Hippocampal formation (tissue), 2 donors: ENCODE data around the gene ZXDC.

Source experiments
- DNase-seq, 2 donors: peaks; one replicate each; lab custom pipeline; 2025; lab: John Stamatoyannopoulos, UW

Gene ZXDC

GRCh38 chr3:126474498-126475412 lies 936 bp downstream of the ZXDC start:
- DNase-seq = no peak

- no peak for DNase-seq
Observed at GRCh38 chr3:126473292-126474168, 2.2 kb downstream of the ZXDC start.

DNA sequence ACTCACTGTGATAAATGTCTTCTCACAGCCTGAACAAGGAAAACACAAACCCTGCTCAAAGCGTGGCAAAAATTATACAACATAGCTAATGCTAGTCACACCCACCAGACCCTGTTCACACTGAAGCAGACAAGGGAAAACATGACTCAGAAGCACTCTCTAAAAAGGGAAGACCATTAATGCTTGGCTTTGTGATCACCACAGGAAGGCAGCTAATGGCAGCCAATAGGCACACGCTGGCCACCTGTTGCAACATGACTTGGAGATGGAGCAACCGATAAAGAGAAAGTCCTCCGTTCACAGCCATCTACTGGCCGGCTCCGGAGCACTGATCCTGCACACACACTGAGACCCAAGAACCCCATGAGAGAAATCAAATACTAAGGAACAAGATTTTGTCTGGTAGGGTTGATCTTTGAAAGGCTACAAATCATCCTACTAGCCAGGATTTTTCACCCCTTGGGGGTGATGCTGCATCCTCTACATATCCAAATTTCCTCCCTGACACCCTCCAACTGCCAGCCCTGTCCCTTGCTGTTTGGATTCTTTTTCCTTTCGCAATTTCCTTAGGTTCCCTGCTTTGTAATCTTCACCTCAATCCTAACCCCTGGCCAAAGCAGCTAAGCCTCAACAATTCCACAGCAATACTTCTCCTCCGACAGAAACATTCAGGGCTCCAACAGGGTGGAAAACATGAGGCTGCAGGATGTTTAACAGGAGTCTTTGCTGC lies 3.2 kb downstream of the ZXDC start:
- peak; percentile 28 to 38 for DNase-seq

DNA sequence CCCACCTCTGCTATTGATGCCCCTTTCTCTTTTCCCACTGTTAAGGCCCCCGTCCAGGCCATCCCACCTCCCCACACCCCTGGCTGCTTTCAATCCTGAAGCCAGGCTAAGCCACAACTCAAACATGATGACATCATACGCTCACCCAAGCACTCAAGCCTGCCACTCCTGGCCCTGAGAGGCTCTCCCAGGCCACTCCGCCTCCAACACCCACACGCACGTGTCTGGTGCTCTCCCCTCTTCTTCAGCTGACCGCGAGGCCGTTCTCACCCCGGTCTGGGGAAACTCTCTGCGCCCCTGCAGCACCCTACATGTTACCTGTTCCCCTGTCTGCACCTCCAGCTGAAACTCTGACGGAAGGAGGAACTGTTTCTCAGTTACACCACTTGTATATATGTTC lies 6.2 kb downstream of the ZXDC start:
- no peak for DNase-seq

- no peak for DNase-seq
Observed at GRCh38 chr3:126468028-126468891, 7.4 kb downstream of the ZXDC start.

GRCh38 chr3:126467611-126467955 lies 8.1 kb downstream of the ZXDC start:
- no peak for DNase-seq

GRCh38 chr3:126466886-126467610 lies 8.6 kb downstream of the ZXDC start:
- DNase-seq = no peak

- no peak for DNase-seq
Observed at GRCh38 chr3:126465928-126466544, 9.7 kb downstream of the ZXDC start.

DNA sequence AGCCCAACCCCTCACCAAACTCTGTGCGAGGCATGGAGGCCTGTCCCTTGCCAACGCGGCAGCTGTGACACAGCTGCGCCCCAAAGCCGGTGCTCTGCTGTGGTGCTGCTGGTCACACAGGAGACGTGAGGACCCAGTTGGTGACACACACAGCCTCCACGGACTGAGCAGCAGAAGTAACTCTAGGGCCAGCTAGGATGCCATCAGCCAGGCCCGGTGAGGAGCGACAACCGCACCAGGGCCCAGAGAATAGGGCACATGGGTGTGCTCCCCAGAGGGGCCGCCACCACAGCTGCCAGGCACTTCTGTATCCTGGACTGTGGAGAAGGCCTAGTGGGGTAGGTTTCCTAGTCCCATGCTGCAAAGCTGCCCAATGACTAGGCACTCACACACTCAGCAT lies 10.7 kb downstream of the ZXDC start:
- no peak for DNase-seq

- no peak for DNase-seq
Observed at GRCh38 chr3:126464494-126464893, 11.2 kb downstream of the ZXDC start.

GRCh38 chr3:126464093-126464492 lies 11.6 kb downstream of the ZXDC start:
- DNase-seq = no peak

DNA sequence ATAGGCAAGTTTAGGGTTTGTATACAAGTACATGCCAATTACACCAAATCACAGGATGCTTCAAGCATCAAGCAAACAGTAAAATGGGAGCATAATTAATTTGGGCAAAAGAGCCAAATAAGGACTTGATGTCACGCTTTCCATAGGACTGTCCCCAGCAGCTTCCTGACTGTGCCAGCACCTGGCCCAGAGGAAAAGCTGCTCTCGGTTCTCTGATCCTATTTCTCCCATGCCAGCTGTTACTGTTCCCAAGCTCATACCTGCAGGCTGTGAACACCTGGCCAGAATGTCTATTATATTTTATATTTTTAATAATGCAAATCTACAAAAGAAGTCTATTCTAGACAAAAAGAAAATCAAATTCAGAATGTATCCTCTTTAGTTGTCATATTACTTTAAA lies 12.2 kb downstream of the ZXDC start:
- DNase-seq = no peak

GRCh38 chr3:126461450-126462070 lies 14.1 kb downstream of the ZXDC start:
- DNase-seq = no peak

DNA sequence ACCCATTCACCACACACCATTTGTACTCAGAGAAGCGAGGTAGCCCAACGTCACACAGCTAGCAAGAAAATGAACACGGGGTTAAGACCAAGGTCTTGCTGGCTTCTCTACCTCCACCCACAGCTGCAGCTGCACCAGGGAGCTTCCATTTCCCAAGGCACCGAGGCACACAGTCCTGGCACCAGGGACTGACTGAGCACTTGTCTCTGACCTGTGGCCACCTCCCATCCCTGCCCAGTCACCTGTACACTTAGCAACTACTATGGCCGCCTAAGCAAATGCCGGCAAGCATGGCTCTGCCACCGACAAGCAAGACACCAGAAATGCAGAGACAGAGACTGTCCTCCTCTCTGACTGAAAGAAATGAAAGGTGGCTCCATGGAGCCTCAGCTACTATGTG lies 15.3 kb downstream of the ZXDC start:
- DNase-seq = no peak

GRCh38 chr3:126459763-126460127 lies 15.9 kb downstream of the ZXDC start:
- no peak for DNase-seq

- DNase-seq = no peak
Observed at GRCh38 chr3:126459111-126459762, 16.5 kb downstream of the ZXDC start.

- DNase-seq = no peak
Observed at GRCh38 chr3:126456766-126457388, 18.8 kb downstream of the ZXDC start.

GRCh38 chr3:126456211-126456610 lies 19.5 kb downstream of the ZXDC start:
- no peak for DNase-seq
